GM18505 (cell line): ENCODE results near the gene SPATA1.

Source experiments
- ATAC-seq: cut with Tn5 transposase; IDR thresholded peaks from one replicate; pipeline ENCODE4 v1.9.1; 2021; ENCODE audit not compliant: unreplicated experiment
- POLR2A ChIP-seq: IDR thresholded peaks from 4 replicates; pipeline ENCODE4 v1.6.1; 2011; ENCODE audit warnings: borderline replicate concordance; ENCODE audit not compliant: insufficient read depth, insufficient read length; ENCODE audit errors: extremely low read depth

SPATA1 gene, protein sequence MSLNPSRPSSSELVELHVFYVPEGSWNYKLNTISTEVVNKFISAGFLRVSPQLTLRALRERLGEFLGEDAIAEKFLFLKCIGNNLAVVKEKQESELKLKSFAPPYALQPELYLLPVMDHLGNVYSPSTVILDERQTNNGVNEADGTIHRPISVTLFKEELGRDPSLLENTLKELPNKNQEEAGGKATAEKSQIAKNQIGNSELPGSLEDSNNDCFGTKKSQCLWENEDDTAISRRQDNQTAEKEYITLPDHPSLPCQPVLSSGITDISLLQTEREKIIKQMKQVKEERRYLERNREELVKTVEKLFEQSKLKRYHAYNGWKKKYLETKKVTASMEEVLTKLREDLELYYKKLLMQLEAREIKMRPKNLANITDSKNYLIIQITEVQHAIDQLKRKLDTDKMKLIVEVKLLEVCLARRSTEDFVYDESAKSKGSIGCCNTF

DNA sequence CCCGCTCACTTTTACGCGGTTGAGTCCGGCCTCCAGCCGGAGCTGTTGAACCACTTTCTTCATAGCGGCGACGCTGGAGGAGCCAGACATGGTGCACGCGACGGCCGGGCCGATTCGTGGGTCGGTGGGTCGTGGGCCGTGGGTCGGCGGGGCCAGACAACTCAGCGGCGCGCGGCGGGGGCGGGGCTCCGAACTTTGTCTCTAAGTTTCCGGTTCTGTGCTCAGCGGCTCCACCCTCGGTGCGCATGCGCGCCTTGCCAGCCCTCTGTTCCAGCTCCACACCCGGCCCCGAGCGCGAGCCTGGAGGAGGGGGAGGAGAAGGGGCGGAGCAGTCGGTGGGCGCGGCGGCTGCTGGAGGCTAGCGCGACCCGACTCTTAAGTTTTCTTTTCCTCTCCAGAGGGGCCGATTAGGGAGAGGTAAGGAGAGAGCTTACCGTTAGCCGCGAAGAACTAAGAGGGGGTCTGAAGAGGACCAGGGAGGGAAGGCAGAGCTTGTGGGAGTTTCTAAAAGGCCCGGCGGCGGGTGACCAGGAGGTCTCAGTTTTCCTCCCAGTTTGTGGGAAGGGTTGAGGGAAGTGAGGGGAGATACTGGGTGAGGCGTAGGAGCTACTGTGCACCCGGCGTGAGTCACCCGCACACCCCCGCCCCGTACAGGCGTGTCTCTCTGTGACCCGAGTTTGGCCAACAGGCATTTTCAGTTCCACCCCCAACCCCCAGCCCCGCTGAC is at the start of gene SPATA1, which contains the start of gene GNG5:
Gene SPATA1, plus strand, starts transcription at position 385 of the 727 bp plus-strand sequence. CDS start 9,974 bp downstream, outside the sequence.
Gene GNG5, minus strand, starts transcription at position 580 of the 727 bp plus-strand sequence. Its CDS starts 490 bp downstream, at position 90.
- peak; percentile 86 for TF ChIP-seq POLR2A
- peak; percentile 88 for ATAC-seq

DNA sequence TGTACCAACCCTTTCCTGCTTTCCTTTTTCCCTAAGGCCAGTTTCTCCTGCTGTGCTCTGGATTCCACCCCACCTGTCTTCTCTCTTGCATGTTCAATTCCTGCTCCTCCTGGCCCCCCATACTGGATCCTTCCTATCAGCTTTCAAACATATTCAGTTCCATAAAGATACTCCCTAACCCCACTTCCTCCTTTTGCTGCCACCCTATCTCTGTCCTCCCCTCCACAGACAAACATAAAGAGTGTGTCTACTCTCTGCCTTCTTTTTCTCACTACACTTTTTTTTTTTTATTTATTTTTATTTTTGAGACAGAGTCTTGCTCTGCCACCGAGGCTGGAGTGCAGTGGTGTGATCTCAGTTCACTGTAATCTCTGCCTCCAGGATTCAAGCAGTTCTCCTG is 44.1 kb upstream of the SPATA1 start:
- no peak for TF ChIP-seq POLR2A
- no peak for ATAC-seq

DNA sequence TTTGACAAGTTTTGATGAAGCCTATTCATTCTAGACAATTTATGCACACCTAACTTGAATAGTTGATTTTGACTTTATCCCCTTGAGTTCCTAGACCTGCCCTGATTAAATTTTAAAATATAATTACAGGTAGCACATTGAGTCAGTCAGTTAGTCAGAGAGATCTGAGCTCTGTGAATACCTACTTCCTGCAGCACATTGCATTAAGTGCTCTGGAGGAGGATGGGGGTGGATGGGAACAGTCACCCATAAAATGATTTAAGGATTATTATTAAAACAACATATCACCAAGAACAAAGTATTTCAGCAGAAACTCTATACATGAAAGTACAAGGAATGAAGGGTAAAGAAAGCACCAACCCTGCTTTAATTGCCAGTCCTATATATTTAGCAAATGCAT is 38.9 kb upstream of the SPATA1 start:
- ATAC-seq: no peak
- no peak for TF ChIP-seq POLR2A

DNA sequence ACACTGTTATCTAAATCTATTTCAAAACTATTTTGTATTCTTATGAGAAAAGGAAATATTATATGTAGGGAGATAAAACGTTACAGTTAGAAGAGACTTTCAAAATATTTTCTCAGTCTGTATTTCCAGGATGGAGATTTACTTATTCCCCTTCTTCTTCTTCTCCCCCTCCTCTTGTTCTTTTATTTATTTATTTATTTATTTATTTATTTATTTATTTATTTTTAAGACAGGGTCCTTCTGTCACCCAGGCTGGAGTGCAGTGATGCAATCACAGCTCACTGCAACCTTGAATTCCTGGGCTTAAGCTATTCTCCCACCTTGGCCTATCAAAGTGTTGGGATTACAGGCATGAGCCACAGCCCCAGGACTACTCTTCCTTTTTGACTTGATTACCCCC is 30.0 kb upstream of the SPATA1 start:
- TF ChIP-seq POLR2A: no peak
- no peak for ATAC-seq

DNA sequence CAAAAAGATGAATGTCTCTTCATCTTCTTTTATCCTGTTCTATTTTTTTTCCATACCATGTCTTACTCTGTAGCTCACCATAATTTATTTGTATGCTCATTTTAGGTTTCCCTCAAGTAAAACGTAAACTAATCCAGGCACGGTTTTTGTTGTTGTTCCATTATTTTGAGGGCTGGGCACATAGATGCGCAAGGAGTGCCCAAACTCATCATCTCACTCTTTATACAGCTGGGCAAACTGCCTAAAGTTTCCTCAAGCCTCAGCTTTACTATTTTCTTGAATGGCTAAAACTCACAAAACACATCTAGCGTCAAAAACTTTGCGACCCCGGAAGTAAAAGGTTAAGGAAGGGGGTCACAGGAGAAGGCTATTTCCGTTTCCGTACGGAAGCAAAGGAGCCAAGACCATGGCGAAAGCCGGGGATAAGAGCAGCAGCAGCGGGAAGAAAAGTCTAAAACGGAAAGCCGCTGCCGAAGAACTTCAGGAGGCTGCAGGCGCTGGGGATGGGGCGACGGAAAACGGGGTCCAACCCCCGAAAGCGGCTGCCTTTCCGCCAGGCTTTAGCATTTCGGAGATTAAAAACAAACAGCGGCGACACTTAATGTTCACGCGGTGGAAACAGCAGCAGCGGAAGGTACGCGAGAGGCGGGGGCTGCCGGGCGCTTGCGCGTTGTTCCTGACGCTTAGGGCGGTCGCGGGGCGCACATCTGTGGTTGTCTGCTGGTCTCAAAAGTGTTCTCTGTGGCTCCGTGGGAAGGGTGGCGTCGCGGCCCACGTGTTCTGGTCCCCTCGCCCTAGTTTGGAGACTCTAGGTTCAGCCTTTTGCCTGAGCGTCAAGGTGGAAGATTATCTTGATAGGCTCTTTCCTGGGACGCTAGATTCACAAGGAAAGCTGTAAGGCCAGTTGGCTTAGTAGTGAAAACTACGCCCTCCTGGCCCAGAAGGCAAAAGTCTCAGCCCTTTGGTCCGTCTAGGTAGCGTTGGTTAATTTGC is 27.0 kb upstream of the SPATA1 start, which contains the start of gene RPF1:
Gene RPF1, plus strand, starts transcription at position 391 of the 993 bp plus-strand sequence. Its CDS starts 16 bp downstream, at position 407.
- peak; percentile 88 for TF ChIP-seq POLR2A
- ATAC-seq: peak; percentile 95

DNA sequence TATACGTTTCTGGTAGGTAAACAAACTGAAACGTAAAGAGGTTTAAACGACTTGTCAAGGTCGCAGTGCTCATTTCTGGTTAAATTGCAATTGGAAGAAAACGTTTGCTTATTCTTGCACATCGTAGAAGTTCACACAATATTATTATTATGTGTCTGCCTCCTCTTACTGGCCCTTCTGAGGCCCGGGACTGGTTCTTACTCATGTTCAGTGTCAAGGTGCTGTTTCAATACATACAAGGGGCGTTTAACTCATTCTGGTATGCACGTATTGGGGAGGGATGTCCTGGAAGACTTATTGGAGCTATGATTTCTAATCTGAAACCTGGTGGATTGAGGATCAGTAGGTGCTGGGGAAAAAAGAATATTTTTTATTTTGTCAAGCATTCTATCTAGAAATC is 26.2 kb upstream of the SPATA1 start:
- TF ChIP-seq POLR2A: no peak

DNA sequence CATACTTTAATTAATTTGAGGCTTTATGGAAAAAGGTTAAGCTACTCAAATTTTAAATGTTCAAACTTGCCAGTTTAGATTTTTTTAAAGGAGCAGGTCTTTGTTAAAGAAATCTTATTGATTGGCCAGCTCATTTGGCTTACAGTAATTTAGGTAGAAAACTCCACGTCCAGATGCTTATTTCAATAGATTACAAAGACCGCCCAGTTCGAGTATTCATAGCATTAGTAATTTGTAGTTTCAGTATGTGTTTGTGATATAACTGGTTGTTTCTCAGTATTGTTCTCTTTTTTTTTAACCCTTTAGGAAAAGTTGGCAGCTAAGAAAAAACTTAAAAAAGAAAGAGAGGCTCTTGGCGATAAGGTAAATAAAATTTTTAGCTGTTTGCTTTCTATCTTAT is 25.5 kb upstream of the SPATA1 start:
- TF ChIP-seq POLR2A: no peak
- peak; percentile 37 for ATAC-seq

More for the DNA sequence above, 26.2 kb upstream of the SPATA1 start:
- ATAC-seq: peak; percentile 23

DNA sequence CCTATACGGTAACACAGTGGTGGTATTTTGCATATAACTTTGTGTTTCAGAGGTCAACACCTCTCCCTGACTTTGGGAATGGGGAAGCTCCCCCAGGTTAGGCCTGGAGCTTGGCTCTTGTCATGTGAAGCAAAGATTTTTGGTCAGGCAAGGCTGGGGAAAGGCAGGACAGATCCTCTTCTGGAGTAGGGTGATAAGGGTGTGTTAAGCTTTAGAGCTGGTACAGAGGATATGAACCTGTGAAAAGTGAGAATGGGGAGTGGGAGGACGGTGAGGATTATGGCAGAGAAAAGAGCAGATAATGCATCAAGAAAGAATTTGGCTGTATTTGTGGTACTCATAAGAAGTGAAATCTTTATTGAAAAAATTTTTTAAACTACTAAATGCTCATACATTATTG is 24.9 kb upstream of the SPATA1 start:
- no peak for TF ChIP-seq POLR2A
- ATAC-seq: no peak

DNA sequence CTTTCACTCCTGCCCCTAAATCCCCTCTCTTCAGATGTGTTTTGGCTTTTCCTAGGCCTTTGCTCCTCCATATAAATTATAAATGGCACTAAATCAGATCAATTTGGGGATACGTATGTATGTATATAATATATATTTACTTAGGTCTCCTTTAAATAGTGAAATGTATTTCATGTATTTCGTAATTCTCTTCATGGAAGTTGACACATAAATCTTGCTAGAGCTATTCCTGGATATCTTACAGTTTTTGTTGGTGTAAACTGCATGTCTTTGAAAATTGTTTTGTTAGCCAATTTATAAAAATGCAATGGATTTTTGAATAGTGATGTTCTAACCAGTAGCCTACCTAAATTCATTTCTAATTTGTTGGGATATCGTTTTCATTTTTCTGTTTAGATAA is 18.1 kb upstream of the SPATA1 start:
- ATAC-seq: no peak
- no peak for TF ChIP-seq POLR2A

DNA sequence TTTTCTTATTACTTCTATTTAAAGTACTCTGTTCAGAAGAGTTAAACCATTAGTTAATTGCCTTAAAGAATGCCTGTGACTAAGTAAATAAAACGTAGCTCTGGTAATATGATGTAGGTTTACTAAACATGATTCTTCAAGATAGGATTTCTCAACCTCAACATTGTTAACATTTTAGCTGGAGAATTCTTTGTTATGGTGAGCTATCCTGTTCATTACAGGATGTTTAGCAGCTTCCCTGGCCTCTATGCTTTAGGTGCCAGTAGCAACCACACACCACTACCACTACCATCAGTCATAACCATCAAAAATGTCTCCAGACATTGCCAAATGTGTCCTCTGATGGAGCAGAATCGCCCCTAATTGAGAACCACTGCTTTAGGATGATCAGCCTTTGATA is 16.4 kb upstream of the SPATA1 start:
- ATAC-seq: no peak
- no peak for TF ChIP-seq POLR2A

DNA sequence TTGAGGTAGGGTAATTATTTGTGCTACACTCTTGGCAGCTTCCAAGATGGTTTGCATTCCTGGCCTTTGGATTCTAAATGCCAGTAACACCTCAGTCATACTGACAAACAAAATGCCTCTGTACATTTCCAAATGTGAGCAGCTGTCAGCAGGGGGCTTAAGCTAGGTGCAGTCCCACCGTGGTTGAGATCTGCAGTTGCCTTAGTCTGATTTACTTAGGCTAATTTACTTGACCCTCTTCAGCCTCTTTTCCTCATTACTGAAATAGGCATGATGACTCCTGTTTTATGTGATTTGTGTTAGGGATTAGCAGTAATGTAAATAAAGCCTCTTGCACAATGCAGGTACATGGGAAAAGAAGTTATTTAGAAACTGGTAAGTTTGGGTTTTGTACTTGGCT is 13.5 kb upstream of the SPATA1 start:
- no peak for ATAC-seq

DNA sequence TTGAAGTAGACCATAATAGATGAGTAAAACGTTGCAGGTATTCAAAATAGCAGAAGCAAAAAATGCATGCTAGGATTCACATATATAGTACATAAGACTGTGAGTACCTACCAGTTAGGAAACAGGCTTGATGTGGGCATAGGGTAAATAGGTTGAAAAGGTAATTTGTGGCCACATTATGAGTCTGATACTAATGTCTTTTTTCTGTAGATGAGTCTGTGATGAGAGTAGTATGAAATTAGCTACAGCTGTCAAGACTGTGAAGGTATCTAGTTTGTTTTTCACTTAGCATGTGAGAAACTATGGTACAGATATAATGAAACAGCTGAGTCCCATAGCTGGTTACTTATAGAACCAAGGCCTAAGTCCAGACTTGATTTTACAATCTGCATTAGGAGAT is 12.4 kb upstream of the SPATA1 start:
- TF ChIP-seq POLR2A: no peak
- ATAC-seq: no peak

More for the DNA sequence above, 13.5 kb upstream of the SPATA1 start:
- TF ChIP-seq POLR2A: no peak
